HCT116 (cell line): ENCODE measurements around the gene ATXN7L1.

Experiments used
- CTCF ChIP-seq, 3 experiments: fragments of 200-600 bp in 1 of 3; sonication (generic) in 1 of 3; IDR thresholded peaks in 2 of 3; conservative IDR thresholded peaks in 1 of 3; 2 replicates each; pipeline ENCODE4 v1.5.1; 2012 to 2017; ENCODE audit warnings: low read depth in 2 of 3, low read length in 2 of 3, antibody characterized with exemption in 1 of 3, borderline replicate concordance in 1 of 3, control low read depth in 1 of 3, mild to moderate bottlenecking in 1 of 3, mixed read lengths in 1 of 3, mixed run types in 1 of 3, moderate library complexity in 1 of 3; ENCODE audit not compliant: insufficient read depth in 1 of 3
- EGR1 ChIP-seq: IDR thresholded peaks from 2 replicates; pipeline ENCODE4 v1.6.1; 2012; ENCODE audit warnings: low read depth
- EZH2 ChIP-seq: fragments of 200-600 bp; sonication (generic); IDR thresholded peaks from 2 replicates; pipeline ENCODE4 v1.6.1; 2017; ENCODE audit warnings: antibody characterized with exemption, mixed run types
- MAX ChIP-seq: IDR thresholded peaks from 2 replicates; pipeline ENCODE4 v1.6.1; 2012
- POLR2A ChIP-seq: IDR thresholded peaks from 2 replicates; pipeline ENCODE4 v1.7.0; 2011; ENCODE audit warnings: borderline replicate concordance; ENCODE audit not compliant: insufficient read depth, insufficient read length; ENCODE audit errors: extremely low read depth
- POLR2AphosphoS5 ChIP-seq: IDR thresholded peaks from 2 replicates; pipeline ENCODE4 v1.6.1; 2011; ENCODE audit warnings: mild to moderate bottlenecking, low read depth, low read length, moderate library complexity
- RAD21 ChIP-seq: IDR thresholded peaks from 2 replicates; pipeline ENCODE4 v1.6.1; 2012; ENCODE audit warnings: low read depth, mild to moderate bottlenecking
- REST ChIP-seq: IDR thresholded peaks from 2 replicates; pipeline ENCODE4 v1.6.1; 2012; ENCODE audit warnings: low read depth
- SIN3A ChIP-seq: IDR thresholded peaks from 2 replicates; pipeline ENCODE4 v1.6.1; 2012; ENCODE audit warnings: low read depth

GRCh38 chr7:105741982-105742381 is 134.4 kb downstream of the ATXN7L1 start:
- no peak for TF ChIP-seq POLR2AphosphoS5
- no peak for TF ChIP-seq CTCF (IDR thresholded peaks at IDR 0.05 in 2 of 3, conservative IDR thresholded peaks at IDR 0.05 in 1 of 3; ENCODE audit: borderline replicate concordance in 1 of 3, insufficient read depth in 1 of 3, low read depth in 2 of 3, low read length in 2 of 3)
- TF ChIP-seq EGR1: no peak
- TF ChIP-seq SIN3A: no peak
- no peak for TF ChIP-seq REST
- TF ChIP-seq POLR2A: no peak
- TF ChIP-seq RAD21: no peak
- TF ChIP-seq MAX: no peak
- no peak for TF ChIP-seq EZH2
